HG02678 (cell line): ENCODE data around the gene CUL4A.
A peak's percentile ranks its signal among the peaks of the same experiment; 100 is the strongest.
"Not testable (repeated sequence)": the region's sequence is repeated elsewhere in the genome, so short reads cannot be mapped to it uniquely, and the experiment has no call there.

ENCODE experiments used
- ATAC-seq: cut with Tn5 transposase; IDR thresholded peaks from one replicate; pipeline ENCODE4 v1.9.1; 2021; ENCODE audit warnings: mild to moderate bottlenecking, moderate library complexity; ENCODE audit not compliant: unreplicated experiment

CUL4A gene

GRCh38 chr13:113283904-113284303 lies 74.5 kb downstream of the CUL4A start:
- no peak for ATAC-seq

GRCh38 chr13:113288880-113289279 lies 79.5 kb downstream of the CUL4A start:
- no peak for ATAC-seq

- no peak for ATAC-seq
These were observed 81.7 kb downstream of the CUL4A start for GRCh38 chr13:113291129-113291528.

- no peak for ATAC-seq
These were observed 82.8 kb downstream of the CUL4A start for GRCh38 chr13:113292021-113292862.

- ATAC-seq, result no peak
These were observed 84.3 kb downstream of the CUL4A start for GRCh38 chr13:113293686-113294085.

GRCh38 chr13:113295776-113296175 lies 86.4 kb downstream of the CUL4A start:
- ATAC-seq, result no peak

GRCh38 chr13:113296823-113297369 lies 87.5 kb downstream of the CUL4A start, which contains the start of gene LAMP1:
Gene LAMP1 (plus strand): TSS chr13:113297239. CDS start chr13:113297435, 196 bp downstream.
- peak; percentile 87 for ATAC-seq

GRCh38 chr13:113297370-113298042 lies 88.1 kb downstream of the CUL4A start:
- ATAC-seq, result peak; percentile 29

- ATAC-seq, result no peak
These were observed 88.9 kb downstream of the CUL4A start for GRCh38 chr13:113298043-113298945.

- ATAC-seq, result no peak
These were observed 90.5 kb downstream of the CUL4A start for GRCh38 chr13:113299951-113300350.

GRCh38 chr13:113302986-113303385 lies 93.6 kb downstream of the CUL4A start:
- ATAC-seq, result no peak

- no peak for ATAC-seq
These were observed 94.7 kb downstream of the CUL4A start for GRCh38 chr13:113304121-113304520.

GRCh38 chr13:113305208-113305607 lies 95.8 kb downstream of the CUL4A start:
- ATAC-seq, result no peak

GRCh38 chr13:113307491-113307890 lies 98.1 kb downstream of the CUL4A start:
- no peak for ATAC-seq

- ATAC-seq, result no peak
These were observed 100.1 kb downstream of the CUL4A start for GRCh38 chr13:113309473-113309872.

GRCh38 chr13:113314112-113314511 lies 104.7 kb downstream of the CUL4A start:
- not testable (repeated sequence) for ATAC-seq

- not testable (repeated sequence) for ATAC-seq
These were observed 105.6 kb downstream of the CUL4A start for GRCh38 chr13:113314895-113315470.

GRCh38 chr13:113315992-113316391 lies 106.6 kb downstream of the CUL4A start:
- ATAC-seq, result no peak
